ENCODE measurements around the gene PSMB5. TPM values are rescaled to one million over a fixed set of nuclear protein-coding genes. Genes with fewer than 3 reads are reported as not detected.

Gene PSMB5
- total and polyA plus RNA-seq, 9 of the 15 experiments (the other 6 are each of a cell fraction or from before 2014, with no cell fraction given) = 198 to 1,870 (median 269) TPM

DNA sequence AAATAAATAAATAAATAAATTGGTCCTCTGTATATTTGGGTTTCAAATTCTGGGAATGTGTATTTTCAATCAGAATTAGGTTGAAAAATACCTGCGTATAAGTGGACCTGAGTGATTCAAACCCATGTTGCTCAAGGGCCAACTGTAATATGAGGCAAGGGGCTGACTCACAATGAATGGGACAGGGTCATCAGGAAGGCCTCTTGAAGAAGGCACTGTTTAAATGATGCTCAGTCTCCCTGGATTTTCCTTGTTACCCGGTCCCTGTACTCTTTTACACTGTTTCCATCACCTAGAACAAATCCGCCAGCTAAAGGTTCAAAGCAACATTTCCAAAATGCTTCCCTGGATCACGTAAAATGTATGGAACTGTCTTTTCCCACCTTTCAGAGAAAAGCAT is 3.8 kb downstream of the PSMB5 start:
- no peak overlapping the region for H3K4me3 ChIP-seq
- no peaks in the 10 kb centered on the region for H3K27me3 ChIP-seq (ENCODE audit: control insufficient read depth in 2 of 2, insufficient read depth in 2 of 2, low read length in 2 of 2)
- in situ Hi-C loops (cut with MboI) (no loop called here), intact Hi-C loops (cut with micrococcal nuclease) (no loop called here)
- H3K27ac ChIP-seq (ENCODE audit: extremely low read depth, low read depth, low read length) = no peak overlapping the region
- no peaks in the 10 kb centered on the region for H4K20me1 ChIP-seq (replicated peaks; ENCODE audit: control insufficient read depth, insufficient read depth, low read length)
- H3K9ac ChIP-seq (ENCODE audit: insufficient read depth in 1 of 2, low read depth in 2 of 2, low read length in 2 of 2) = no peak overlapping the region
- H2AFZ ChIP-seq (ENCODE audit: low read depth, low read length) = no peak overlapping the region
- H3K9me1 ChIP-seq (ENCODE audit: control insufficient read depth, insufficient read depth, low read length) = no peaks in the 10 kb centered on the region
- POLR2A ChIA-PET = interaction anchor here (1.1 to 1.8 kb wide), 4 partner anchors 9 to 24 kb away, joined by 3 to 5 read pairs (median 4); no protein-coding TSS in a partner anchor
- no peak for TF ChIP-seq BMI1 (IDR thresholded peaks at IDR 0.05; ENCODE audit: low read length)
- TF ChIP-seq KAT2B (IDR thresholded peaks at IDR 0.05; ENCODE audit: low read depth, low read length) = no peak
- TF ChIP-seq RBM34 (IDR thresholded peaks at IDR 0.05; ENCODE audit: borderline replicate concordance, insufficient read depth, low read length) = no peak
- TF ChIP-seq FOXJ2 (tag; IDR thresholded peaks at IDR 0.05) = no peak
- TF ChIP-seq ELF1 (tag; IDR thresholded peaks at IDR 0.05) = no peak
- TF ChIP-seq ADNP (tag; IDR thresholded peaks at IDR 0.05) = no peak
- no peak for TF ChIP-seq ETV1 (tag; conservative IDR thresholded peaks at IDR 0.05; ENCODE audit: low read depth)
- TF ChIP-seq FOSL1 (tag; conservative IDR thresholded peaks at IDR 0.05) = no peak
- TF ChIP-seq POLR2AphosphoS2 (IDR thresholded peaks at IDR 0.05; ENCODE audit: low read length) = no peak
- no peak for TF ChIP-seq CBX5 (IDR thresholded peaks at IDR 0.05; ENCODE audit: borderline replicate concordance, low read depth)
- TF ChIP-seq, protein P1, sequence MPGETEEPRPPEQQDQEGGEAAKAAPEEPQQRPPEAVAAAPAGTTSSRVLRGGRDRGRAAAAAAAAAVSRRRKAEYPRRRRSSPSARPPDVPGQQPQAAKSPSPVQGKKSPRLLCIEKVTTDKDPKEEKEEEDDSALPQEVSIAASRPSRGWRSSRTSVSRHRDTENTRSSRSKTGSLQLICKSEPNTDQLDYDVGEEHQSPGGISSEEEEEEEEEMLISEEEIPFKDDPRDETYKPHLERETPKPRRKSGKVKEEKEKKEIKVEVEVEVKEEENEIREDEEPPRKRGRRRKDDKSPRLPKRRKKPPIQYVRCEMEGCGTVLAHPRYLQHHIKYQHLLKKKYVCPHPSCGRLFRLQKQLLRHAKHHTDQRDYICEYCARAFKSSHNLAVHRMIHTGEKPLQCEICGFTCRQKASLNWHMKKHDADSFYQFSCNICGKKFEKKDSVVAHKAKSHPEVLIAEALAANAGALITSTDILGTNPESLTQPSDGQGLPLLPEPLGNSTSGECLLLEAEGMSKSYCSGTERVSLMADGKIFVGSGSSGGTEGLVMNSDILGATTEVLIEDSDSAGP (CRISPR knock-in tag; IDR thresholded peaks at IDR 0.05) = no peak
- TF ChIP-seq ZNF133 (CRISPR knock-in tag; IDR thresholded peaks at IDR 0.05) = no peak
- no peak for TF ChIP-seq SAFB2 (IDR thresholded peaks at IDR 0.05; ENCODE audit: borderline replicate concordance, low read depth, low read length, severe bottlenecking)
- TF ChIP-seq, protein P2, sequence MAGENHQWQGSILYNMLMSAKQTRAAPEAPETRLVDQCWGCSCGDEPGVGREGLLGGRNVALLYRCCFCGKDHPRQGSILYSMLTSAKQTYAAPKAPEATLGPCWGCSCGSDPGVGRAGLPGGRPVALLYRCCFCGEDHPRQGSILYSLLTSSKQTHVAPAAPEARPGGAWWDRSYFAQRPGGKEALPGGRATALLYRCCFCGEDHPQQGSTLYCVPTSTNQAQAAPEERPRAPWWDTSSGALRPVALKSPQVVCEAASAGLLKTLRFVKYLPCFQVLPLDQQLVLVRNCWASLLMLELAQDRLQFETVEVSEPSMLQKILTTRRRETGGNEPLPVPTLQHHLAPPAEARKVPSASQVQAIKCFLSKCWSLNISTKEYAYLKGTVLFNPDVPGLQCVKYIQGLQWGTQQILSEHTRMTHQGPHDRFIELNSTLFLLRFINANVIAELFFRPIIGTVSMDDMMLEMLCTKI (IDR thresholded peaks at IDR 0.05; ENCODE audit: partially characterized antibody) = no peak
- TF ChIP-seq ZNF75A (CRISPR knock-in tag; IDR thresholded peaks at IDR 0.05) = no peak
- no peak for TF ChIP-seq NFE2L1 (tag; IDR thresholded peaks at IDR 0.05; ENCODE audit: borderline replicate concordance, low read depth)
- TF ChIP-seq HLTF (IDR thresholded peaks at IDR 0.05) = no peak
- TF ChIP-seq FUS (optimal IDR thresholded peaks at IDR 0.05; ENCODE audit: low read depth, low read length) = no peak
- TF ChIP-seq ZBED1 (IDR thresholded peaks at IDR 0.05) = no peak
- WGBS (ENCODE audit: insufficient coverage, low coverage, missing lambda C conversion rate) = 97% methylated on average over 4 of the region's 4 CpGs
- no peak for FAIRE-seq
- H3K4me1 ChIP-seq (replicated peaks in 1 of 2; ENCODE audit: control insufficient read depth in 2 of 2, insufficient read depth in 2 of 2, low read length in 2 of 2) = peaks cover 9 to 14% of the 10 kb centered on the region in 2 experiments; a peak in 4 of 5 replicates
- CTCF ChIA-PET (ENCODE audit: low intra/inter-chr PET ratio) = no interaction called here
- H3K4me2 ChIP-seq (ENCODE audit: insufficient read depth, low read length) = no peak overlapping the region
- no peak for ATAC-seq
- no peak for DNase-seq (ENCODE audit: extremely low read depth in 1 of 4, low spot score in 3 of 4)
- peaks cover 51% of the 10 kb centered on the region for H3K79me2 ChIP-seq (ENCODE audit: control insufficient read depth, insufficient read depth, low read length)
- TSS peak; percentile 19 for BruUV-seq (replicated peaks)
- H3K36me3 ChIP-seq (ENCODE audit: control insufficient read depth, insufficient read depth, low read length) = peaks cover 63% of the 10 kb centered on the region
- no peaks in the 10 kb centered on the region for H3K9me3 ChIP-seq (replicated peaks; ENCODE audit: control insufficient read depth, insufficient read depth, low read depth, low read length)
